K562 (cell line): ENCODE results near the gene RBM12. TPM values are rescaled to one million over a fixed set of nuclear protein-coding genes. Genes with fewer than 3 reads are reported as not detected.
A peak's percentile ranks its signal among the peaks of the same experiment; 100 is the strongest.

Experiments used
- ATAC-seq: fragments of 200-7000 bp; cut with Tn5 transposase; 3 replicates; pipeline ENCODE4 v1.9.1; 2020; ENCODE audit warnings: moderate library complexity
- BruUV-seq: library from RNA; stranded (reverse); fragments of 400-500 nt; replicated peaks from 2 replicates; lab custom pipeline; 2021; lab: Mats Ljungman, UMichigan
- CTCF ChIA-PET: fragments of 300-600 bp; formaldehyde crosslinking; extraction: SDS; loops from one replicate; lab custom pipeline; 2021; ENCODE audit warnings: low intra/inter-chr PET ratio; lab: Yijun Ruan, JAX
- POLR2A ChIA-PET: fragments of 300-600, 350-650 bp; sonication (Branson Sonifier 250); formaldehyde crosslinking; extraction: SDS; loops from one replicate; lab custom pipeline; 2021; ENCODE audit warnings: antibody characterized with exemption, inconsistent platforms; lab: Yijun Ruan, JAX
- DNase-seq, 4 experiments: peaks; one replicate each; pipeline versions ENCODE4 v3.0.0 to v3.0.0-alpha.2; 2011 to 2018; ENCODE audit warnings: low spot score in 3 of 4, mixed read lengths in 3 of 4; ENCODE audit errors: extremely low read depth in 1 of 4
- FAIRE-seq: peaks from 2 replicates; lab custom pipeline; 2011; peaks lifted over from hg19 to GRCh38; lab: Jason Lieb, UNC
- H2AFZ ChIP-seq: 2 replicates; pipeline ENCODE4 v1.6.0; 2011; ENCODE audit warnings: low read depth, low read length, control low read depth, inconsistent platforms
- H3K27ac ChIP-seq: fragments of 200-600 bp; 3 replicates; pipeline ENCODE4 v1.8.0; 2011; ENCODE audit warnings: low read depth, mild to moderate bottlenecking, control low read depth, inconsistent platforms, low read length, moderate library complexity, mixed read lengths; ENCODE audit errors: extremely low read depth
- H3K27me3 ChIP-seq, 2 experiments: fragments of 300-600 bp in 1 of 2; 2 replicates in 1 of 2; 3 replicates in 1 of 2; pipeline versions ENCODE4 v1.6.0 to v1.8.0; 2011; ENCODE audit warnings: inconsistent platforms in 2 of 2, low read length in 2 of 2, mild to moderate bottlenecking in 1 of 2, mixed read lengths in 1 of 2, moderate library complexity in 1 of 2; ENCODE audit not compliant: control insufficient read depth in 2 of 2, insufficient read depth in 2 of 2
- H3K36me3 ChIP-seq: fragments of 300-600 bp; 3 replicates; pipeline ENCODE4 v1.8.0; 2011; ENCODE audit warnings: mild to moderate bottlenecking, low read length, inconsistent platforms; ENCODE audit not compliant: control insufficient read depth, insufficient read depth
- H3K4me1 ChIP-seq, 2 experiments: fragments of 200-600 bp in 1 of 2; replicated peaks in 1 of 2; 2 replicates in 1 of 2; 3 replicates in 1 of 2; pipeline versions ENCODE4 v1.5.1 to v1.8.0; 2011; ENCODE audit warnings: inconsistent platforms in 2 of 2, low read length in 2 of 2, mild to moderate bottlenecking in 1 of 2, mixed read lengths in 1 of 2, moderate library complexity in 1 of 2; ENCODE audit not compliant: control insufficient read depth in 2 of 2, insufficient read depth in 2 of 2
- H3K4me2 ChIP-seq: 2 replicates; pipeline ENCODE4 v1.6.1; 2011; ENCODE audit warnings: low read length, control low read depth, inconsistent platforms, mixed read lengths; ENCODE audit not compliant: insufficient read depth
- H3K4me3 ChIP-seq: fragments of 200-600 bp; sonication (generic), shearing (Covaris generic); 2 replicates; pipeline ENCODE4 v1.5.1; 2016; ENCODE audit warnings: control low read depth, inconsistent platforms
- H3K79me2 ChIP-seq: fragments of 200-600 bp; 3 replicates; pipeline ENCODE4 v1.8.0; 2011; ENCODE audit warnings: low read length, inconsistent platforms; ENCODE audit not compliant: control insufficient read depth, insufficient read depth
- H3K9ac ChIP-seq, 2 experiments: 2 replicates each; pipeline versions ENCODE4 v1.6.0 to v1.6.1; 2011; ENCODE audit warnings: low read depth in 2 of 2, low read length in 2 of 2, control low read depth in 1 of 2, inconsistent platforms in 1 of 2, mild to moderate bottlenecking in 1 of 2, mixed read lengths in 1 of 2; ENCODE audit not compliant: insufficient read depth in 1 of 2
- H3K9me1 ChIP-seq: one replicate; pipeline ENCODE4 v1.6.0; 2011; ENCODE audit warnings: inconsistent platforms, mild to moderate bottlenecking, low read length, moderate library complexity; ENCODE audit not compliant: control insufficient read depth, insufficient read depth
- H3K9me3 ChIP-seq: replicated peaks from 2 replicates; pipeline ENCODE4 v1.5.1; 2011; ENCODE audit warnings: low read depth, low read length, inconsistent platforms; ENCODE audit not compliant: control insufficient read depth, insufficient read depth
- H4K20me1 ChIP-seq: replicated peaks from 2 replicates; pipeline ENCODE4 v1.6.1; 2011; ENCODE audit warnings: low read length, inconsistent platforms, mixed read lengths; ENCODE audit not compliant: control insufficient read depth, insufficient read depth
- ATF2 ChIP-seq: sonication (generic); formaldehyde crosslinking; IDR thresholded peaks from 2 replicates; pipeline ENCODE4 v1.8.1; 2022; ENCODE audit warnings: missing genetic modification reagents
- ESRRA ChIP-seq: fragments of 450-650 bp; IDR thresholded peaks from 2 replicates; pipeline ENCODE4 v1.6.1; 2014; ENCODE audit warnings: low read depth, mild to moderate bottlenecking, moderate library complexity, borderline replicate concordance
- MITF ChIP-seq: IDR thresholded peaks from 2 replicates; pipeline ENCODE4 v1.6.1; 2014; ENCODE audit warnings: antibody characterized with exemption
- RAD51 ChIP-seq: fragments of 450-650 bp; IDR thresholded peaks from 2 replicates; pipeline ENCODE4 v1.7.1; 2016; ENCODE audit warnings: low read depth, mild to moderate bottlenecking, borderline replicate concordance
- RBBP5 ChIP-seq: fragments of 200-600 bp; sonication (generic); IDR thresholded peaks from 2 replicates; pipeline ENCODE4 v1.6.1; 2012; ENCODE audit warnings: borderline replicate concordance, mild to moderate bottlenecking, low read length, control low read depth, inconsistent platforms; ENCODE audit not compliant: insufficient read depth, poor library complexity, severe bottlenecking
- RBM15 ChIP-seq: fragments of 200-400 bp; formaldehyde crosslinking; IDR thresholded peaks from 2 replicates; pipeline ENCODE4 v1.6.1; 2018; ENCODE audit warnings: mild to moderate bottlenecking, low read length, moderate library complexity; ENCODE audit not compliant: insufficient read depth
- SIN3A ChIP-seq, 2 experiments: fragments of 150-350 bp in 1 of 2; IDR thresholded peaks; 2 replicates each; pipeline ENCODE4 v1.6.1; 2011 to 2016; ENCODE audit warnings: borderline replicate concordance in 2 of 2, low read depth in 2 of 2, low read length in 2 of 2, mild to moderate bottlenecking in 2 of 2, moderate library complexity in 2 of 2; ENCODE audit not compliant: control insufficient read depth in 1 of 2
- ZC3H8 ChIP-seq: fragments of 450-650 bp; IDR thresholded peaks from 2 replicates; pipeline ENCODE4 v1.6.1; 2017
- ZNF184 ChIP-seq: sonication (generic); formaldehyde crosslinking; IDR thresholded peaks from 2 replicates; pipeline ENCODE4 v1.5.0; 2020; ENCODE audit warnings: missing genetic modification reagents
- ZNF699 ChIP-seq: fragments of 250-450 bp; sonication (Bioruptor Pico); IDR thresholded peaks from 2 replicates; pipeline ENCODE4 v1.8.0; 2021; ENCODE audit warnings: mild to moderate bottlenecking, moderate library complexity; ENCODE audit not compliant: insufficient replicate concordance
- ZNF75A ChIP-seq: fragments of 450-650 bp; formaldehyde crosslinking; IDR thresholded peaks from 2 replicates; pipeline ENCODE4 v1.4.0; 2020; ENCODE audit warnings: mild to moderate bottlenecking
- WGBS: fragments of 100-300 bp; shearing (Covaris generic); methylation state at CpG from one replicate; pipeline ENCODE4 v1.1.6; 2016; ENCODE audit warnings: low coverage, mixed read lengths; ENCODE audit not compliant: insufficient coverage; ENCODE audit errors: missing lambda C conversion rate; 5-methylcytosine and 5-hydroxymethylcytosine counted together
- in situ Hi-C: fragments of 300-500 bp; cut with MboI; formaldehyde crosslinking; loops from 4 replicates; pipeline ENCODE4 v1.15.0; 2018; ENCODE audit warnings: inconsistent platforms, mixed read lengths
- intact Hi-C: fragments of 100-400 bp; cut with micrococcal nuclease; formaldehyde crosslinking; loops from 2 replicates; pipeline ENCODE4 v1.14.2; 2022
- polyA plus RNA-seq, 8 experiments: library from polyadenylated mRNA; depleted of rRNA in 4 of 8; stranded (reverse) in 5 of 8; unstranded in 3 of 8; fragments of >200 nt; fragmentation: Nextera tagmentation in 2 of 8; fragmentation: Illumina TruSeq in 1 of 8; extraction: Ambion mirVana in 2 of 8; extraction: Trizol in 1 of 8; gene quantifications; 2 replicates each; pipeline versions ENCODE4 v1.2.1 to v1.2.3, GENCODE V29; 2011 to 2014; ENCODE audit warnings: inconsistent platforms in 1 of 8, missing spikeins in 1 of 8
- total RNA-seq, 7 experiments: library from RNA; depleted of rRNA in 6 of 7; stranded (reverse); fragments of >200 nt in 6 of 7; fragmentation: Illumina TruSeq in 2 of 7; extraction: Trizol in 2 of 7; gene quantifications; 2 replicates each; pipeline versions ENCODE4 v1.2.1 to v1.2.3, GENCODE V29; 2011 to 2021; ENCODE audit warnings: low replicate concordance in 1 of 7
- TF ChIP-seq, protein P1 (sequence below): IDR thresholded peaks from 3 replicates; pipeline ENCODE4 v1.6.1; 2011; ENCODE audit warnings: borderline replicate concordance, mild to moderate bottlenecking, moderate library complexity; ENCODE audit not compliant: insufficient read length; ENCODE audit errors: extremely low read depth

RBM12 gene
- total and polyA plus RNA-seq, 9 of the 15 experiments (the other 6 are each of a cell fraction or from before 2014, with no cell fraction given) = 5.0 to 162 (median 73.3) TPM

GRCh38 chr20:35697696-35698297, 33.1 kb upstream of the RBM12 start:
- intact Hi-C loops (loop anchor here (2.0 kb wide), 1 partner anchor 81 kb away; no protein-coding TSS in a partner anchor), in situ Hi-C loops (no loop called here)
- BruUV-seq = no TSS peak
- Histone ChIP-seq H3K9ac (peak overlapping the region; percentile 97; a peak in 3 of 4 replicates), H3K9me1 (no peaks in the 10 kb centered on the region), H3K9me3 (no peaks in the 10 kb centered on the region), H3K36me3 (peaks cover 56% of the 10 kb centered on the region; the same call in 2 of the 3 replicates), H3K4me2 (peak overlapping the region; percentile 98), H3K79me2 (peaks cover 41% of the 10 kb centered on the region), H3K27me3 (no peaks in the 10 kb centered on the region), H3K27ac (peak overlapping the region; percentile 92; the same call in 2 of the 3 replicates), H4K20me1 (no peaks in the 10 kb centered on the region; the same call in 1 of the 2 replicates), H2AFZ (0 out of 2 replicates have a peak overlapping the region, but pooled peaks have one; percentile 19), H3K4me1 (peaks cover 10 to 14% of the 10 kb centered on the region in 2 experiments; a peak in 4 of 5 replicates), H3K4me3 (peak overlapping the region; percentile 96)
- ATAC-seq (no peak), FAIRE-seq (no peak), DNase-seq (no peak)
- POLR2A ChIA-PET = interaction anchor here (0.6 to 1.4 kb wide), 2 partner anchors 81 to 465 kb away, joined by 3 to 6 read pairs; no protein-coding TSS in a partner anchor
- WGBS = 49% methylated on average over 9 of the region's 9 CpGs
- CTCF ChIA-PET = no interaction called here
- TF ChIP-seq ZC3H8 (no peak), RBBP5 (no peak), ATF2 (CRISPR knock-in tag) (no peak), ZNF184 (CRISPR knock-in tag) (no peak), RBM15 (no peak), SIN3A (IDR thresholded peaks at IDR 0.05; ENCODE audit: borderline replicate concordance in 2 of 2, control insufficient read depth in 1 of 2, low read depth in 2 of 2, low read length in 2 of 2) (no peak), RAD51 (no peak), ZNF699 (CRISPR knock-in tag) (no peak), ZNF75A (CRISPR knock-in tag) (no peak), MITF (no peak), ESRRA (no peak)
- TF ChIP-seq, protein P1, sequence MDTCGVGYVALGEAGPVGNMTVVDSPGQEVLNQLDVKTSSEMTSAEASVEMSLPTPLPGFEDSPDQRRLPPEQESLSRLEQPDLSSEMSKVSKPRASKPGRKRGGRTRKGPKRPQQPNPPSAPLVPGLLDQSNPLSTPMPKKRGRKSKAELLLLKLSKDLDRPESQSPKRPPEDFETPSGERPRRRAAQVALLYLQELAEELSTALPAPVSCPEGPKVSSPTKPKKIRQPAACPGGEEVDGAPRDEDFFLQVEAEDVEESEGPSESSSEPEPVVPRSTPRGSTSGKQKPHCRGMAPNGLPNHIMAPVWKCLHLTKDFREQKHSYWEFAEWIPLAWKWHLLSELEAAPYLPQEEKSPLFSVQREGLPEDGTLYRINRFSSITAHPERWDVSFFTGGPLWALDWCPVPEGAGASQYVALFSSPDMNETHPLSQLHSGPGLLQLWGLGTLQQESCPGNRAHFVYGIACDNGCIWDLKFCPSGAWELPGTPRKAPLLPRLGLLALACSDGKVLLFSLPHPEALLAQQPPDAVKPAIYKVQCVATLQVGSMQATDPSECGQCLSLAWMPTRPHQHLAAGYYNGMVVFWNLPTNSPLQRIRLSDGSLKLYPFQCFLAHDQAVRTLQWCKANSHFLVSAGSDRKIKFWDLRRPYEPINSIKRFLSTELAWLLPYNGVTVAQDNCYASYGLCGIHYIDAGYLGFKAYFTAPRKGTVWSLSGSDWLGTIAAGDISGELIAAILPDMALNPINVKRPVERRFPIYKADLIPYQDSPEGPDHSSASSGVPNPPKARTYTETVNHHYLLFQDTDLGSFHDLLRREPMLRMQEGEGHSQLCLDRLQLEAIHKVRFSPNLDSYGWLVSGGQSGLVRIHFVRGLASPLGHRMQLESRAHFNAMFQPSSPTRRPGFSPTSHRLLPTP = no peak
